ENCODE results near the gene MRFAP1.

Gene MRFAP1

DNA sequence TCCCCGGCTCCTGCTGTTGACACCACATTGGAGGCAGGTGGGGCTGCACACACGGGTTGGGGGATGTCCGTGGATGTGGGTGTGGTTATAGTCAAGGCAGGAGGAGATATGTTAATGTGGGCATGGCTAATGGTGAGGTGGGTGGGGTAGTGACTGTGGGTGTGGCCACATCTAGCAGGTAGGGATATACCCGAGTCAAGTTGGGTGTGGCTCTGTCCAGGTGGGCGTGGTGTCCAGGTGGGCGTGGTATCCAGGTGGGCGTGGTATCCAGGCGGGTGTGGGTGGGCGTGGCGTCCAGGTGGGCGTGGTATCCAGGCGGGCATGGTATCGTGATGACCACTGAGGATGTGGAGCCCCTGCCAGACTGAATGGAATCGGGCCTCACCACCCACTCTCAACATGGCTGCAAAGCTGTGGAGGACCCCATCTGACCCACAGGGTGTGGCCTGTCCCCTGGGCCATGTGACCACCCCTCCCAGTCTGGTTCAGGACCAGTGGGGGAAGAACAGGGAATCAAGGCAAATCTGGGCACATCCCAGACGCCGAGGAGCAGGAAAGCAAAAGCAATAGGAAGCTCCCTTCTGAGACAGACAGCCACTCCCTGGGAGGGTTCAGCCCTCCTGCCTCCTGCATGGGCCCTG lies 44.5 kb upstream of the MRFAP1 start:
- no peak for DNase-seq (ENCODE audit: low spot score)
- in situ Hi-C loops (cut with MboI; ENCODE audit: low pct_unique_long_range_greater_than_20kb, low sequenced_read_pairs, unreplicated experiment), result no loop called here
- TF ChIP-seq, protein P1, sequence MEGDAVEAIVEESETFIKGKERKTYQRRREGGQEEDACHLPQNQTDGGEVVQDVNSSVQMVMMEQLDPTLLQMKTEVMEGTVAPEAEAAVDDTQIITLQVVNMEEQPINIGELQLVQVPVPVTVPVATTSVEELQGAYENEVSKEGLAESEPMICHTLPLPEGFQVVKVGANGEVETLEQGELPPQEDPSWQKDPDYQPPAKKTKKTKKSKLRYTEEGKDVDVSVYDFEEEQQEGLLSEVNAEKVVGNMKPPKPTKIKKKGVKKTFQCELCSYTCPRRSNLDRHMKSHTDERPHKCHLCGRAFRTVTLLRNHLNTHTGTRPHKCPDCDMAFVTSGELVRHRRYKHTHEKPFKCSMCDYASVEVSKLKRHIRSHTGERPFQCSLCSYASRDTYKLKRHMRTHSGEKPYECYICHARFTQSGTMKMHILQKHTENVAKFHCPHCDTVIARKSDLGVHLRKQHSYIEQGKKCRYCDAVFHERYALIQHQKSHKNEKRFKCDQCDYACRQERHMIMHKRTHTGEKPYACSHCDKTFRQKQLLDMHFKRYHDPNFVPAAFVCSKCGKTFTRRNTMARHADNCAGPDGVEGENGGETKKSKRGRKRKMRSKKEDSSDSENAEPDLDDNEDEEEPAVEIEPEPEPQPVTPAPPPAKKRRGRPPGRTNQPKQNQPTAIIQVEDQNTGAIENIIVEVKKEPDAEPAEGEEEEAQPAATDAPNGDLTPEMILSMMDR (IDR thresholded peaks at IDR 0.05; ENCODE audit: extremely low read depth, insufficient read depth, missing control alignments), result no peak

DNA sequence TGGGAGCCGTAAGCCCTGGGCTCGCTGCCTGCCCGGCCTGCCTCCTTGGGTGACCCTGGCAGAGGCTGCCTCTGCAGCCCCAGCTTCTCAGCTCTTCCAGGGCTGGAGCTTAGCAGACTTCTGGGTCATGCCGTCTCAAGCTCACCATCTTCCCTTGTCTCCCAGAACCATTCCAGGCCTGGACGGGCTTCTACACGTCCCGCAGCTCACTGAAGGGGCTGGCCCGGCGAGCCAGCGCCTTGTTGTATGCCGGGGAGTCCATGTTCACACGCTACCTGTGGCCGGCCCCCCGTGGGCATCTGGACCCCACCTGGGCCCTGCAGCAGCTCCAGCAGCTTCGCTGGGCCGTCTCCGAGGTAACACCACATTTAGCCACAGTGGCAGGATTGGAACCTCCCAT lies 43.5 kb upstream of the MRFAP1 start:
- TF ChIP-seq, protein P1 (IDR thresholded peaks at IDR 0.05; ENCODE audit: extremely low read depth, insufficient read depth, missing control alignments), result no peak
- in situ Hi-C loops (cut with MboI; ENCODE audit: low pct_unique_long_range_greater_than_20kb, low sequenced_read_pairs, unreplicated experiment), result no loop called here
- no peak for DNase-seq (ENCODE audit: low spot score)

DNA sequence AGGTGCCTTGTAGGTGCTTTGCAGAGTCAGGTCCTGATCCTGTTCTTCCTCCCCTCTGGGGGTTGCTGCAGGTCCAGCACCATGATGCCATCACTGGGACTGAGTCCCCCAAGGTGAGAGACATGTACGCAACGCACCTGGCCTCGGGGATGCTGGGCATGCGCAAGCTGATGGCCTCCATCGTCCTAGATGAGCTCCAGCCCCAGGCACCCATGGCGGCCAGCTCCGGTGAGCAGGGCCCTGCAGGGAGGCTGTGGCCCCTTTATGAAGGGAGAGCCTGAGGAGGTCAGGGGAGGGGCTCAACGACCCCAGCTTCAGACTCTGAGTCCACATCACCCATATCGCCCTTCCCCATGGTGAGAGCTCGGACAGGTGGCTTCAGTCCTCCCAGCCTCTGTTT lies 42.4 kb upstream of the MRFAP1 start:
- TF ChIP-seq, protein P1 (IDR thresholded peaks at IDR 0.05; ENCODE audit: extremely low read depth, insufficient read depth, missing control alignments), result no peak
- no peak for DNase-seq (ENCODE audit: low spot score)
- in situ Hi-C loops (cut with MboI; ENCODE audit: low pct_unique_long_range_greater_than_20kb, low sequenced_read_pairs, unreplicated experiment), result no loop called here

DNA sequence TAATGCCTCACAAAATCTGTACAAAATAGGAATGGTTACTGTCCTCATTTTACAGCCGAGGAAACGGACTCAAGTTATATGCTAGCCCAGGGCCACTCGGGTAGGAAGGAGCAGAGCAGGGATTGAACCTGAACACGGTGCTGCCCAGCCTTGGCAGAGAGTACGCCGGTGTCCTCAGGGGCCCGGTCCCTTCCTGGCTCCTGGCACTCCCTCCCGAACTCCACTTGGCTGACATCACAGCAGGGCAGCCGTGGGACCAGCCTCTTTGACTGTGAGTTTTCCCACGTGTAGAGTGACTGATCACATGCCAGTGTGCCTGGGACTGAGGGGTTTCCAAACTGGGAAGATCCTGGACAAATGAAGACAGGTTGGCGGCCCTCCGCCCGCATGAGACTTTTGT lies 41.8 kb upstream of the MRFAP1 start:
- in situ Hi-C loops (cut with MboI; ENCODE audit: low pct_unique_long_range_greater_than_20kb, low sequenced_read_pairs, unreplicated experiment), result no loop called here
- TF ChIP-seq, protein P1 (IDR thresholded peaks at IDR 0.05; ENCODE audit: extremely low read depth, insufficient read depth, missing control alignments), result no peak
- no peak for DNase-seq (ENCODE audit: low spot score)

DNA sequence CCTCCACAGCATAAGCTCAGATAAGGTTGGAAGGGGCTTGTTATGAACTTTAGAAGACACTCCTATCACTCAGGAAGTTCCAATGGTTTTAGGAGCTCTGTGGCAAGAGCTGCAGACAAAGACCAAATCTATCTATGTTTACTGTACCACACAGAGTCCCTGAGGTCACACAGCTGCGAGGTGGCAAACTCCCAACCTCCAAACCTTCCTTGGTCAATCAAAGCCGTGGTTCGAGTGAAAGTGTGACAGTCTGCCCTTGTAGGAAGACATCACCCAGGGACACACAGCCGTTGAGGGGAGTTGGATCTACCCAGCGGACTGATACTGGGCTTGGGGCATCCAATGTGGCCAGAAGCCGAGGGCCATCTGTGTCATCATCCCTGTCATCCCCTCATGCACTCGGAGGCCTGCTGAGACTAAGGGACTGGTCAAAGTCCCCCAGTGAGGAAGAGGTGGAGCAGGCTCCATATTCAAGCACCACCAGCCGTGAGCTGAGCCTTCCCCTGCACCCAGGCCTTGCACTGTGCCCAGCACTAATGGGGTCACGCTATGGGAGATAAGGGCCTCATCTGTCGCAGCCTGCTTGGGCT lies 38.7 kb upstream of the MRFAP1 start:
- TF ChIP-seq, protein P1 (IDR thresholded peaks at IDR 0.05; ENCODE audit: extremely low read depth, insufficient read depth, missing control alignments), result no peak
- DNase-seq (ENCODE audit: low spot score), result no peak
- in situ Hi-C loops (cut with MboI; ENCODE audit: low pct_unique_long_range_greater_than_20kb, low sequenced_read_pairs, unreplicated experiment), result no loop called here

DNA sequence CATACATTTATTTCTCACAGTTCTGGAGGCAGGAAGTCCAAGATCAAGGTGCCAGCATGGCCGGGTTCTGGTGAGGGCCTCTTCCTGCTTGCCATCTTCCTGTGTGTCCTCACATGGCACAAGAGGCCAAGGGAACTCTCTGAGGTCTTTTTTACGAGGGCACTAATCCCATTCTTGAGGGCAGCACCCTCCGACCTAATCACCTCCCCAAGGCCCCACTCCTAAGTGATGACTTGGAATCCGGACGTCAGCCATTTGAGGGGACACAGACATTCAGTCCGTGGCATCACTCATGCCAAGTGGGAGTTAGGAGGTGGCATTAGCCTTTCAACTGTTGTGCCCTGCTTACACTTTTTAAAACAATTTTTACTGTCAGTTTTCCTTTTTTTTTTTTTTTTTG lies 38.2 kb upstream of the MRFAP1 start:
- TF ChIP-seq, protein P1 (IDR thresholded peaks at IDR 0.05; ENCODE audit: extremely low read depth, insufficient read depth, missing control alignments), result no peak
- in situ Hi-C loops (cut with MboI; ENCODE audit: low pct_unique_long_range_greater_than_20kb, low sequenced_read_pairs, unreplicated experiment), result no loop called here
- DNase-seq (ENCODE audit: low spot score), result no peak

Data from GM13977 (cell line).